Aorta (tissue), 5 donors: ENCODE measurements around the gene LSM12. TPM values are rescaled to one million over a fixed set of nuclear protein-coding genes. Genes with fewer than 3 reads are reported as not detected.
"Not testable (repeated sequence)": the region's sequence is repeated elsewhere in the genome, so short reads cannot be mapped to it uniquely, and the experiment has no call there.

Experiments
- ATAC-seq: fragments of 200-7000 bp; cut with Tn5 transposase; one replicate; pipeline ENCODE4 v1.9.1; 2022; ENCODE audit warnings: moderate library complexity; ENCODE audit not compliant: low FRiP score
- DNase-seq, 2 donors: peaks; one replicate each; pipeline ENCODE4 v3.0.0-alpha.2; 2020
- H3K27ac ChIP-seq, 2 donors: one replicate each; pipeline ENCODE4 v1.5.1; 2013; ENCODE audit warnings: low read length in 2 of 2, mild to moderate bottlenecking in 2 of 2, moderate library complexity in 2 of 2, control low read depth in 1 of 2, inconsistent platforms in 1 of 2, low read depth in 1 of 2
- H3K27me3 ChIP-seq, 2 donors: one replicate each; pipeline ENCODE4 v1.6.1; 2013; ENCODE audit warnings: control low read depth in 1 of 2, low read length in 1 of 2, mild to moderate bottlenecking in 1 of 2, moderate library complexity in 1 of 2; ENCODE audit not compliant: insufficient read depth in 2 of 2, control insufficient read depth in 1 of 2
- H3K36me3 ChIP-seq, 2 donors: one replicate each; pipeline ENCODE4 v1.6.1; 2013; ENCODE audit warnings: control low read depth in 1 of 2, low read length in 1 of 2, mild to moderate bottlenecking in 1 of 2; ENCODE audit not compliant: insufficient read depth in 2 of 2, control insufficient read depth in 1 of 2
- H3K4me1 ChIP-seq, 2 donors: one replicate each; pipeline ENCODE4 v1.6.1; 2013; ENCODE audit warnings: low read length in 2 of 2, control low read depth in 1 of 2, mild to moderate bottlenecking in 1 of 2, moderate library complexity in 1 of 2; ENCODE audit not compliant: insufficient read depth in 2 of 2, control insufficient read depth in 1 of 2
- H3K4me3 ChIP-seq, 2 donors: one replicate each; pipeline ENCODE4 v1.5.1; 2013; ENCODE audit warnings: low read length in 2 of 2, control low read depth in 1 of 2, mild to moderate bottlenecking in 1 of 2
- H3K9me3 ChIP-seq: one replicate; pipeline ENCODE4 v1.6.1; 2013; ENCODE audit warnings: mild to moderate bottlenecking, low read length; ENCODE audit not compliant: control insufficient read depth
- WGBS, 2 donors: extraction: QIAGEN DNeasy Blood & Tissue Kit; methylation state at CpG; one replicate each; pipeline ENCODE4 v1.1.7; 2013; 5-methylcytosine and 5-hydroxymethylcytosine counted together
- intact Hi-C, 2 donors: fragments of 100-400 bp; cut with DNase I; formaldehyde crosslinking; loops; one replicate each; pipeline versions ENCODE4 v1.14.2 to v1.15.0; 2022
- polyA plus RNA-seq, 2 donors: library from polyadenylated mRNA; stranded (reverse); fragments of 200-250 nt; gene quantifications; one replicate each; pipeline ENCODE4 v1.2.3, GENCODE V29; 2013
- total RNA-seq, 2 donors: library from RNA; stranded (reverse); fragmentation: NEBNext Ultra II Directional; extraction: Animal tissue kit (Norgen Biotek cat#: 25700); gene quantifications; one replicate each; pipeline ENCODE4 v1.2.1, GENCODE V29; 2021
- donor health status: healthy with polysubstance abuse.
- donor health status: Bipolar disorder and iron deficiency.
- donor health status: DM: no; HTN: no; CAD: no.
- donor health status: DM: no; HTN: no; CAD: no.
- donor health status: DM: yes; HTN: yes; CAD: no.

Gene LSM12
- total and polyA plus RNA-seq, 4 donors: 19.0 to 43.4 (median 28.3) TPM

DNA sequence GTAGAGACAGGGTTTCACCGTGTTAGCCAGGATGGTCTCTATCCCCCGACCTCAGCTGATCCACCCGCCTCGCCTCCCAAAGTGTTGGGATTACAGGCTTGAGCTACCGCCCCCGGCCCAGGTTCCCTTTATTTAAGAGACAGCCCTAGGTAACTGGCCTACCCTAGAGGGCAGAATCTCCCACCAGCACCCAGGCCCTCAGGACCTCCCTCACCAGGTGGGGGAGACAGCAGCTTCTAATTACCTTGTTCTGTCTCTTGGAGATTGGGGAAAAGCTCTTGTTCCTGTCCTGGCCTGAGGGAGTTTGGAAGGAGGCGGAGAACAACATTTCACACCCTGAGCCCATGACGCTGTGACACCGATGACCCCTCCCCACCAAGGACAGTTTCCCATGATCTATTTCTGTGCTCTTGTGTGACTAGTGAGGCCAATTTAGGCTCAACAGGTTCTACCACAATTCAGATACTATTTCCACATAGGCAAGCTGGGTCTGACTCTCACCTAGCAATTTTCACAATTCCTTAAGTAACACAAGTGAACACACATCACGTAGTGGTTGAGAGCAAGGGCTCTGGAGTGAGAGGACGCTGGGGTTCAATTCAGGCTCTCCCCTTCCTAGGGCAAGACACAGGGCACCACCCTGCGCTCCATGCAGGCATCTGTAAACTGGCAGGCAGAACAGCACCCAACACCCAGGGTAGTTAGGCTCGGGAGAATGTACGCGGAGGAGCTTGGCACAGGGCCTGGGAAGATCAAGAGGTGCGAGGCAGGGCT is 36.6 kb upstream of the LSM12 start:
- ATAC-seq (no peak), DNase-seq (no peak)
- no peak overlapping the region for H3K4me3 ChIP-seq
- H3K9me3 ChIP-seq: no peaks in the 10 kb centered on the region
- no peaks in the 10 kb centered on the region for H3K36me3 ChIP-seq
- 89 to 92% methylated on average over 16 of the region's 16 CpGs for WGBS, 2 donors
- intact Hi-C loops: no loop called here
- no peaks in the 10 kb centered on the region for H3K27me3 ChIP-seq
- H3K4me1 ChIP-seq: peaks cover 0 to 3% of the 10 kb centered on the region in 2 donors
- no peak overlapping the region for H3K27ac ChIP-seq

DNA sequence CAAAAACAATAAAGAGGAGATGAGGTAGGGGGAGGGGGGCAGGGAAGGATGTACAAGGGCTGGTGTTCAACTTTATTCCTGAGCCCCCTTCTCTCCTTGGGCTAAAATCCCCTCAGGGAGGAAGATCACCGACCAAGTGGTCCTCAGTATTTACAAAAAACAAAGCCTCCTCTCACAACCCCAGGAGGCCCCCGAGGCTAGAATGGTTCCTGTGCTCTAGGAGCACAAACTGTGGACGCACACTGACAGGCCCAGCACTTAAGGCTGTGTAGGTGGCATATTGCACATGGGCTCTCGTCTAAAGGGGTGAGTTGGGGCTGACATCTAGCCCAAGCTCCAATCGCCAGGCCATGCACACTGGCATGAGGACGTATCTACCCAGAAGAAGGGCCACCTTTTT is 35.4 kb upstream of the LSM12 start:
- H3K4me1 ChIP-seq, H3K27ac ChIP-seq, intact Hi-C loops, DNase-seq, H3K9me3 ChIP-seq, H3K4me3 ChIP-seq, H3K27me3 ChIP-seq, ATAC-seq, H3K36me3 ChIP-seq: not testable (repeated sequence)
- WGBS, 2 donors: 79 to 82% methylated on average over 6 of the region's 6 CpGs

DNA sequence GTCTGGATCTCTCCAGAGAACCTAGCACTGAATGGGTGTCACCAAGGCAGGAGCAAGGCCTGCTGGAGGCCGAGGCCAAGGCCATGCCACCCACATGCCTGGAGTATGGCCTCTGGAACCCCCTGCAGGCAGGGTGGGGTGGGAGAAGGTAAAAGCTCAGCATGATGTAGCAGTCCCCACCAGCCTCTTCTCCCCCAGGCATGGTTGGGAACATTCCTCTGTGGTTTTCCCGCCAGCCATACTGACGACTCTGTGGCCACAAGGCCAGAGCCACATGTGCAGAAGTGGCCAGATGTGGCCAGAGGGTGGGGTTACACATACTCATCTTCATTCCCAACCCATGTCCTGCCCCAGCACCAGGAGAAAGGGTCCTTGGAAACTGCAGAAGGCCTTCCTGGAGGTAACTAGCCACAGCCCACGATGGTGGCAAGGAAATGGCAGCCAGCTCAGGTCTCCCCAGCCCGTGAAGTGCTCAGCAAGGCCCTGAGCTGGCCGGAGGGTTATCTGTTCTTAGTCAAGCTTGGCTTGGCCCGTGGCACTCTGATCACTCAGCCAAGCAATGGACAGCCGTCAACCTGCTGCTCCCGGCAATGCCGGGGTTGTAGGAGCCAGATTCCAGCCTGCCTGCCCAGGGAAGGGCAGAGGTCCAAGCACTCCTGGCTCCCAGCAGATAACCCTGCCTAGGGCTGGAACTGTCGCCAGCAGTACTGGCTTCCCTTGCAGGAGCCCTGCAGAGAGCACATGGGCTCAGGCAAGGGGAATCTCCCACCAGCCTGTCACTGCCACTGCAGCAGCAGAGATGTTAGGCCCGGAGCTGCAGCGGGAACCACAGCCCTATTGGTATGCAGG is 30.9 kb upstream of the LSM12 start:
- DNase-seq (peak in 1 of 2 donors; percentile 67), ATAC-seq (peak; percentile 22)
- no peaks in the 10 kb centered on the region for H3K9me3 ChIP-seq
- 15 to 20% methylated on average over 13 of the region's 13 CpGs for WGBS, 2 donors
- peak overlapping the region in 1 of 2 donors; percentile 18 for H3K27ac ChIP-seq
- H3K27me3 ChIP-seq: no peaks in the 10 kb centered on the region
- H3K4me3 ChIP-seq: no peak overlapping the region
- peaks cover 0 to 3% of the 10 kb centered on the region in 2 donors for H3K4me1 ChIP-seq
- H3K36me3 ChIP-seq: peaks cover 0 to 6% of the 10 kb centered on the region in 2 donors
- intact Hi-C loops: no loop called here

DNA sequence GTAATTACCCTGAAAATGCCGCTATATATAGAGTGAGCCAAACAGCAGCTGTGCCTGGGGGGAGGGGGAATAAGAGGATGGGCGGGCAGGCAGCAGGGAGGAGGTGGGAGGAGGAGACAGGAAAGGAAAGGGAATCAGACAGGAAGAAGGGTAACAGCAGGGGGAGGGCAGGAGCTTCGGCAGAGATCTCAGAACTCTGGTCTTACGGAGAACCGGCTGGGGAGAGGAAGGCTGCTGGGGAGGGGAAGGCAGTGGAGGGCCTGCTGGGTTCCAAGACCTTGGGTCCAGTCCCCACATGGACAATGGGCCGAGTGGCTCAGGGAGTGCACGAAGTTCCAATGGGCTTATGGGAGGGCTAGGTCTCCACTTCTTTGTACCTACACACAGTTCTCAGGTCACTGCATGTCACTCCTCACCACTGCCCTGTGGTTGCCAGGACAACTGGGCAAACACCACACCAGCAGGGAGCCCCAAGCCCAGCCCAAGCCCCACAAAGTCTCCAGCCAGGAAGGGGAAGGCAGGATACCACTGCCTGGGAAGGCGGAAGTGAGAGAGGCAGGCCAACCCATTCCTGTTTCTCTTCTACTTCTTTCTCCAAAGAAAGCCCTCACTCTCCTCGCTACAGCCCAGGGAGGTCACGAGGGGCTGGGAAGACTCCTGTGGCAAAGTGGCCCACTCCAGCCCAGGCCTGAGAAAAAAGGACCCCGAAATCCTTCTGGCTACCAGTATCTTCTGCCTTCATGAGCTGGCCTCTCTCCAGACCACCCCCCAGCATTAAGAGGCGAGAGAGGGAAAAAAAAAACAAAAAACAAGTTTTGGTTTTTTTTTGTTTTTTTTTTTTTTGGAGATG is 29.4 kb upstream of the LSM12 start:
- peak in 1 of 2 donors; percentile 78 for DNase-seq
- Histone ChIP-seq H3K4me3 (no peak overlapping the region), H3K27me3 (no peaks in the 10 kb centered on the region), H3K27ac (peak overlapping the region in 1 of 2 donors; percentile 34), H3K4me1 (peaks cover 0 to 3% of the 10 kb centered on the region in 2 donors), H3K36me3 (peaks cover 0 to 18% of the 10 kb centered on the region in 2 donors), H3K9me3 (no peaks in the 10 kb centered on the region)
- intact Hi-C loops: no loop called here
- ATAC-seq: peak; percentile 76
- WGBS, 2 donors: 28 to 50% methylated on average over 12 of the region's 12 CpGs

DNA sequence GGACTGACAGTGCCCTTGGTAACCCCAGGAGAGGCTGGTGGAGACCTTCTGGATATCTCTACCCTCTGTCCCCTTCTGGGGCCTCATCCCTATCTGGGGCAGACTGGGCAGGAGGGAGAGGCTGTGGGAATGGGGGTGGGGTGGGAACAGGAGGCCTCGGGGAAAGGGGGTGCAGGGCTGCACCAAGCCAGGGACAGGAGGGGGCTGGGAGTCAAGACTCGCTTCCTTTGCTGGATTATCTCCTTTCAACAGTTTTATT is 28.8 kb upstream of the LSM12 start:
- H3K27me3 ChIP-seq: no peaks in the 10 kb centered on the region
- H3K36me3 ChIP-seq: peaks cover 0 to 18% of the 10 kb centered on the region in 2 donors
- H3K27ac ChIP-seq: no peak overlapping the region
- ATAC-seq (no peak), DNase-seq (no peak)
- H3K9me3 ChIP-seq: no peaks in the 10 kb centered on the region
- WGBS, 2 donors: 21 to 26% methylated on average over 2 of the region's 2 CpGs
- peaks cover 0 to 3% of the 10 kb centered on the region in 2 donors for H3K4me1 ChIP-seq
- intact Hi-C loops: no loop called here
- no peak overlapping the region for H3K4me3 ChIP-seq

DNA sequence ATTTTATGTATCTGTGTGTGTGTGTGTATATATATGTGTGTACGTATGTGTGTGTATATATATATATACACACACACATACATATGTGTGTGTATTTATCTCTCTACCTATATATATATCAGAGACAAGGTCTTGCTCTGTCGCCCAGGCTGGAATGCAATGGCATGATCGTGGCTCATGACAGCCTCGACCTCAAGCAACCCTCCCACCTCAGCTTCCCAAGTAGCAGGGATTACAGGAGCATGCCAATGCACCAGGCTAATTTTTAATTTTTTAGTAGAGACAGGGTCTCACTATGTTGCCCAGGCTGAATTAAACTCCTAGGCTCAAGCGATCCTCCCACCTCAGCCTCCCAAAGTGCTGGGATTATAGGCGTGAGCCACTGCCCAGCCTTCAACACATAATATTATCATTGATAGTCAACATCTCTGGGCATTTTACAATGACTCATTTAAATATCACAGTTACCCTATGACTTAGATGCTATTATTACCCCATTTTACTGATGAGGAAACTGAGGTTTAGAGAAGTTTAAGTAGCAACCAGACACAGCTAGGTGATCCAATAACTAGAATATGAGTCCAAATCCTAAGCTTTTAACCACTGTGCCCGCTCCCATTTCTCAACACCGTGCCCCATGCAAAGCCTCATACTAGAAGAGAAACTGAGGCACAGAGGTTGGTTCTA is 28.4 kb upstream of the LSM12 start:
- peaks cover 0 to 18% of the 10 kb centered on the region in 2 donors for H3K36me3 ChIP-seq
- intact Hi-C loops: no loop called here
- no peak for DNase-seq

DNA sequence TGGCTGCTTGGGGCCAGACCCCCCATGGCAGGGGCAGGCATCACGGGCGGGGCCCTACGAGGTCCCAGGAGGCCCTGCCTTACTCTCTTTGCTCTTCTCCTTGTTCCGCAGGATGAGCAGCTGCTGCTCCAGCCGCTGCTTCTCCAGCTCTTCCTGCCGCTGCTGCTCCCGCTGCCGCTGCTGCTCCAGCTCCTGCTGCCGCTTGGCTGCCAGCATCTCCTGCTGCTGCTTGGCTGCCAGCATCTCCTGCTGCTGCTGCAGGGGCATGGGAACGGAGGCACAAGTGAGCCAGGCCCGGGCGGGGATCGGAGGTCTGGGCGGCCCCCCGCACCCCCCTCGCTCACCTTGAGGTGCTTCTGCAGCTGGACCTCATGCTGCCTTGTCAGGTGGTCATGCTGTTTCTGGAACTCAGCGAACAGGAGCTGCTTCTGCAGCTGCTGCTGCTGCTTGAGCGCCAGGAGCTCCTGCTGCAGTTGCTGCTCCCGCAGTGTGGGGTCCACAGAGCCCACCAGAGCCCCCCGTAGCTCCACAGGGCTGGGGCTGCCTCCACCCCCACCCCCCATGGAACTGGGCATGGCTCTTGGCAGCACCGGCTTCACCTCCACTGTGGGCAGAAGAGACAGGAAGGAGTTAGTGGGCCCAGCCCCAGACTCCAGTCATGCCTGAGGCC is 26.9 kb upstream of the LSM12 start:
- Histone ChIP-seq H3K4me1 (peaks cover 0 to 3% of the 10 kb centered on the region in 2 donors), H3K27me3 (no peaks in the 10 kb centered on the region), H3K36me3 (peaks cover 0 to 18% of the 10 kb centered on the region in 2 donors), H3K4me3 (no peak overlapping the region), H3K27ac (no peak overlapping the region), H3K9me3 (no peaks in the 10 kb centered on the region)
- ATAC-seq (no peak), DNase-seq (no peak)
- WGBS, 2 donors: 87 to 89% methylated on average over 20 to 21 of the region's 21 CpGs
- intact Hi-C loops: no loop called here

More for the DNA sequence above, 28.4 kb upstream of the LSM12 start:
- no peak for ATAC-seq
- H3K4me1 ChIP-seq: peaks cover 0 to 3% of the 10 kb centered on the region in 2 donors
- no peaks in the 10 kb centered on the region for H3K27me3 ChIP-seq
- H3K27ac ChIP-seq: no peak overlapping the region
- no peaks in the 10 kb centered on the region for H3K9me3 ChIP-seq
- 86% methylated on average over 8 of the region's 8 CpGs for WGBS, 2 donors
- H3K4me3 ChIP-seq: no peak overlapping the region

DNA sequence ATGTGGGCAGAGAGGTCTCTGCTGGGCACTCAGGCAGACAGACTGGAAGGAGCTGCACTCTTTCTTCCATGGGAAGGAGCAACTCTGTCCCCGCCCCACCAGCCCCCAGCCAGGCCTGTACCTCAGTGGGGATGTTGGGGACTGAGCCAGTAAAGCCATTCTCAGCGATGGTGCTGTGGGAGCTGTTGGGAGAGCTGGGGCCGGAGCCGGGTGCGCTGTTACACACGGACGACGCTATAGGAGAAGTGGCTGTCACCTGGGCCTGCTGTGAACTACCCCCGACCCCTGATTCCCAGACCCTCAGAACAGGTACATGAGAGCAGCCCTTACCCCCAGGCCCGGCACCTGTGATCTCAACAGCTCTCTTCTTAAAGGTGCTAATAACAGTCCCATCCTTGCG is 25.6 kb upstream of the LSM12 start:
- Histone ChIP-seq H3K27me3 (no peaks in the 10 kb centered on the region), H3K4me1 (peaks cover 0 to 3% of the 10 kb centered on the region in 2 donors), H3K4me3 (no peak overlapping the region), H3K27ac (no peak overlapping the region), H3K9me3 (no peaks in the 10 kb centered on the region), H3K36me3 (peaks cover 0 to 23% of the 10 kb centered on the region in 2 donors)
- no peak for ATAC-seq
- WGBS, 2 donors: 93 to 95% methylated on average over 11 of the region's 11 CpGs
- intact Hi-C loops: no loop called here
- no peak for DNase-seq
